ENCODE measurements around the gene MARCHF10.

DNA sequence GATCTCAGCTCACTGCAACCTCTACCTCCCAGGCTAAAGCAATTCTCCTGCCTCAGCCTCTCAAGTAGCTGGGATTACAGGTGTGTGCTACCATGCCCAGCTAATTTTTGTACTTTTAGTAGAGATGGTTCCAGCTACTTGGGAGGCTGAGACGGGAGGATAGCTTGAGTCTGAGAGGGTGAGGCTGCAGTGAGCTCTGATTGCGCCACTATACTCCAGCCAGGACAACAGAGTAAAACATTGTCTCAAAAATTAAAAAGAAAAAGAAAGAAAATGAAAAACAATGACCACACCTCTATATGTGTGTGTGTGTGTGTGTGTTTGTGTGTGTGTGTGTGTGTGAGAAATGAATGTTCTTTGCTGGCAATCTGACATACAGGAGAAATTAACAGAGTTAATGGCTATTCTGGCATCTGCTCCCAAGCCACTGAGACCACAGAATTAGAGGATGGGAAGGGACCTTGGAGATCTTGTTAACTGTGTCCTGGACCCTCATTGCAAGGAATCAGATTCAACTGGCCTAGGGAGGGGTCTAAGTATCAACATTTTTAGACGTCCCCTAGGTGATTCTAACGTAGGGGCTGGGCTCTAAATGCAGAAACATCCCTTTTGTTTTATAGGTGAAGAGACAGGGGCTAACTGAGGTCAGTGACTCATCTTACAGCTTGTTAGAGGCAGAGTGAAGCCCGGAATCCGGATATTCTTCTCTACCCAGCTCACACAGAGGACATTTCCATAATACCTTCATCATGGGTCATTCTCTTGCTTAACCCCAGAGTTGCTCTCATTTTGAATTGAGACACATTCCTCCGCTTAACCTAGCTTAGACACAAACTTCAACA lies 16.4 kb upstream of the MARCHF10 start:
- no peak for TF ChIP-seq FOXM1 (IDR thresholded peaks at IDR 0.05; ENCODE audit: borderline replicate concordance)
- TF ChIP-seq LEF1 (IDR thresholded peaks at IDR 0.05; ENCODE audit: borderline replicate concordance): no peak
- no peak for TF ChIP-seq HDGF (IDR thresholded peaks at IDR 0.05; ENCODE audit: borderline replicate concordance)
- TF ChIP-seq BHLHE40 (IDR thresholded peaks at IDR 0.05; ENCODE audit: borderline replicate concordance): no peak
- no peak for TF ChIP-seq FOXA1 (IDR thresholded peaks at IDR 0.05)
- TF ChIP-seq, protein P1, sequence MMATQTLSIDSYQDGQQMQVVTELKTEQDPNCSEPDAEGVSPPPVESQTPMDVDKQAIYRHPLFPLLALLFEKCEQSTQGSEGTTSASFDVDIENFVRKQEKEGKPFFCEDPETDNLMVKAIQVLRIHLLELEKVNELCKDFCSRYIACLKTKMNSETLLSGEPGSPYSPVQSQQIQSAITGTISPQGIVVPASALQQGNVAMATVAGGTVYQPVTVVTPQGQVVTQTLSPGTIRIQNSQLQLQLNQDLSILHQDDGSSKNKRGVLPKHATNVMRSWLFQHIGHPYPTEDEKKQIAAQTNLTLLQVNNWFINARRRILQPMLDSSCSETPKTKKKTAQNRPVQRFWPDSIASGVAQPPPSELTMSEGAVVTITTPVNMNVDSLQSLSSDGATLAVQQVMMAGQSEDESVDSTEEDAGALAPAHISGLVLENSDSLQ (IDR thresholded peaks at IDR 0.05): no peak
- TF ChIP-seq SUZ12 (IDR thresholded peaks at IDR 0.05): no peak
- TF ChIP-seq FOXK2 (IDR thresholded peaks at IDR 0.05): no peak
- no peak for TF ChIP-seq SP1 (IDR thresholded peaks at IDR 0.05)
- TF ChIP-seq TARDBP (IDR thresholded peaks at IDR 0.05): no peak
- no peak for TF ChIP-seq ELF4 (IDR thresholded peaks at IDR 0.05)
- no peak for TF ChIP-seq NFRKB (IDR thresholded peaks at IDR 0.05)
